ENCODE results near the gene RAB17.

Gene RAB17

GRCh38 chr2:237524631-237525030 lies 65.9 kb downstream of the RAB17 start:
- H3K4me1 Mint-ChIP-seq (ENCODE audit: low read depth), result no peaks in the 10 kb centered on the region
- H3K4me3 Mint-ChIP-seq, result no peak overlapping the region
- no peak overlapping the region for H3K27ac Mint-ChIP-seq
- H3K36me3 Mint-ChIP-seq (ENCODE audit: low read depth), result no peaks in the 10 kb centered on the region
- no peaks in the 10 kb centered on the region for H3K27me3 Mint-ChIP-seq (ENCODE audit: low read depth)
- H3K9me3 Mint-ChIP-seq, result no peaks in the 10 kb centered on the region
